Suprapubic skin (tissue), 4 donors: ENCODE data around the gene PPP2R5C.

ENCODE experiments used
- EP300 ChIP-seq: sonication (generic); formaldehyde crosslinking; IDR thresholded peaks from one replicate; pipeline ENCODE4 v1.6.1; 2017; ENCODE audit warnings: antibody characterized with exemption
- POLR2A ChIP-seq, 2 donors: fragments of 450-650 bp; IDR thresholded peaks; one replicate each; pipeline ENCODE4 v1.6.1; 2017; ENCODE audit warnings: antibody characterized with exemption in 2 of 2, mild to moderate bottlenecking in 2 of 2, moderate library complexity in 2 of 2
- POLR2AphosphoS5 ChIP-seq, 3 donors: sonication (generic); formaldehyde crosslinking; IDR thresholded peaks; one replicate each; pipeline ENCODE4 v1.6.1; 2017; ENCODE audit warnings: antibody characterized with exemption in 3 of 3
- TF ChIP-seq, protein P1 (sequence below), 2 donors: fragments of 200-600 bp in 1 of 2; fragments of 450-650 bp in 1 of 2; sonication (generic) in 1 of 2; IDR thresholded peaks; one replicate each; pipeline ENCODE4 v1.5.1; 2016 to 2019; ENCODE audit warnings: antibody characterized with exemption in 2 of 2, mild to moderate bottlenecking in 1 of 2, moderate library complexity in 1 of 2

DNA sequence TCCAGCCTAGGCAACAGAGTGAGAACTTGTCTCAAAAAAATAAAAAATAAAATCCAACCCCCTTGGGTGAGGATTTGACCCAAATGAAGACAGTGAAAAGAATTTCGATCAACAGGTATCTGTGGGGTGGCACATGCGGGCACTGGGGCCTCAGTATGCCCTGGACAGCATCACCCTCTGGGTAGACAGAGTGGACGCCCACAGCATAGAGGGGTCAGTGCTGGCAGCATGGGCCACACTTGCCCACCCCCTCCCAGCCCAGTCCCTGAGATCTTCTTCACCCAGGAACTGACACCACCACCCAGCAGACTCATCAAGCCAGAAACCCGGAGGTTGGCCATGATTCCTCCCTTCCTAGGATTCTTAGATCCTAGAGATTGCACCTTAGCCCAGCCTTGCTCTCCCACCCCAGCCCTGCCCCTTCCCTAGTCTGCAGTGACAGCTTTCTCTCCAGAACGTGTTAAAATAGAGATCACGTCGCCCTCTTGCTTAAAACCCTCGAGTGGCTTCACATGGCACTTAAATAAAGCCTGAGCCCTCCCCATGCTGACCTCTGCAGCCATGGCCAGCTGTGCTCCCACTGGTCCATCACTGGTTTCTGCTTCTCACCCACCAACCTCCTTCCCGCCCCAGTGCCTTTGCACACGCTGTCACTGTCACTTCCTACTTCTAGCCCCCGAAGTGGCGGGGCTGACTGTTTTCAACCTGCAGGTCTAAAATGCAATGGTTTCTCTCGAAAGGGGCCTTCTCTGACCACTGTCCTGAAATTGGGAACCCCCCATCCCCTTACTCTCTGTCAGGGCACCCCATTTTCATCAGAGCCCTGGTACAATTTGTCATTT, 176.6 kb downstream of the PPP2R5C start:
- no peak for TF ChIP-seq POLR2A (IDR thresholded peaks at IDR 0.05)
- TF ChIP-seq, protein P1, sequence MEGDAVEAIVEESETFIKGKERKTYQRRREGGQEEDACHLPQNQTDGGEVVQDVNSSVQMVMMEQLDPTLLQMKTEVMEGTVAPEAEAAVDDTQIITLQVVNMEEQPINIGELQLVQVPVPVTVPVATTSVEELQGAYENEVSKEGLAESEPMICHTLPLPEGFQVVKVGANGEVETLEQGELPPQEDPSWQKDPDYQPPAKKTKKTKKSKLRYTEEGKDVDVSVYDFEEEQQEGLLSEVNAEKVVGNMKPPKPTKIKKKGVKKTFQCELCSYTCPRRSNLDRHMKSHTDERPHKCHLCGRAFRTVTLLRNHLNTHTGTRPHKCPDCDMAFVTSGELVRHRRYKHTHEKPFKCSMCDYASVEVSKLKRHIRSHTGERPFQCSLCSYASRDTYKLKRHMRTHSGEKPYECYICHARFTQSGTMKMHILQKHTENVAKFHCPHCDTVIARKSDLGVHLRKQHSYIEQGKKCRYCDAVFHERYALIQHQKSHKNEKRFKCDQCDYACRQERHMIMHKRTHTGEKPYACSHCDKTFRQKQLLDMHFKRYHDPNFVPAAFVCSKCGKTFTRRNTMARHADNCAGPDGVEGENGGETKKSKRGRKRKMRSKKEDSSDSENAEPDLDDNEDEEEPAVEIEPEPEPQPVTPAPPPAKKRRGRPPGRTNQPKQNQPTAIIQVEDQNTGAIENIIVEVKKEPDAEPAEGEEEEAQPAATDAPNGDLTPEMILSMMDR (IDR thresholded peaks at IDR 0.05), result no peak
- TF ChIP-seq POLR2AphosphoS5 (IDR thresholded peaks at IDR 0.05), result no peak
- TF ChIP-seq EP300, result no peak
